Upper lobe of right lung (tissue), 1 donor: ENCODE measurements around the gene ERC2. TPM values are rescaled to one million over a fixed set of nuclear protein-coding genes. Genes with fewer than 3 reads are reported as not detected.

Experiments
- ATAC-seq: fragments of 200-7000 bp; cut with Tn5 transposase; one replicate; pipeline ENCODE4 v1.9.1; 2020; ENCODE audit warnings: mild to moderate bottlenecking, moderate library complexity
- DNase-seq: peaks from one replicate; pipeline ENCODE4 v3.0.0-alpha.2; 2020
- H3K27ac ChIP-seq: fragments of 200-600 bp; one replicate; pipeline ENCODE4 v1.8.0; 2022
- H3K27me3 ChIP-seq: fragments of 200-600 bp; one replicate; pipeline ENCODE4 v1.8.0; 2022; ENCODE audit warnings: mild to moderate bottlenecking
- H3K36me3 ChIP-seq: fragments of 200-600 bp; one replicate; pipeline ENCODE4 v1.8.0; 2022
- H3K4me1 ChIP-seq: fragments of 200-600 bp; one replicate; pipeline ENCODE4 v1.8.0; 2022
- H3K4me3 ChIP-seq: fragments of 200-600 bp; one replicate; pipeline ENCODE4 v1.8.0; 2022; ENCODE audit warnings: mild to moderate bottlenecking
- H3K9me3 ChIP-seq: fragments of 200-600 bp; one replicate; pipeline ENCODE4 v1.8.0; 2022
- intact Hi-C: fragments of 100-400 bp; cut with DNase I; formaldehyde crosslinking; loops from one replicate; pipeline ENCODE4 v1.11.0; 2022
- total RNA-seq: library from RNA; stranded (reverse); fragmentation: NEBNext Ultra II Directional; extraction: Animal tissue kit (Norgen Biotek cat#: 25700); gene quantifications from one replicate; pipeline ENCODE4 v1.2.1, GENCODE V29; 2021
- TF ChIP-seq, protein P1 (sequence below): fragments of 200-600 bp; IDR thresholded peaks from one replicate; pipeline ENCODE4 v1.8.0; 2022; ENCODE audit warnings: antibody characterized with exemption
- donor health status: DM: no; HTN: yes; CAD: no; lungs with severe emphysema.

Gene ERC2
- total RNA-seq, 1 donor from 2014 or later: 1.4 TPM

GRCh38 chr3:55518451-55518850 is 949.8 kb downstream of the ERC2 start:
- H3K27ac ChIP-seq: no peak overlapping the region
- peaks cover 10% of the 10 kb centered on the region for H3K27me3 ChIP-seq
- no peak overlapping the region for H3K4me3 ChIP-seq
- H3K9me3 ChIP-seq: no peaks in the 10 kb centered on the region
- no peaks in the 10 kb centered on the region for H3K4me1 ChIP-seq
- intact Hi-C loops: no loop called here
- TF ChIP-seq, protein P1, sequence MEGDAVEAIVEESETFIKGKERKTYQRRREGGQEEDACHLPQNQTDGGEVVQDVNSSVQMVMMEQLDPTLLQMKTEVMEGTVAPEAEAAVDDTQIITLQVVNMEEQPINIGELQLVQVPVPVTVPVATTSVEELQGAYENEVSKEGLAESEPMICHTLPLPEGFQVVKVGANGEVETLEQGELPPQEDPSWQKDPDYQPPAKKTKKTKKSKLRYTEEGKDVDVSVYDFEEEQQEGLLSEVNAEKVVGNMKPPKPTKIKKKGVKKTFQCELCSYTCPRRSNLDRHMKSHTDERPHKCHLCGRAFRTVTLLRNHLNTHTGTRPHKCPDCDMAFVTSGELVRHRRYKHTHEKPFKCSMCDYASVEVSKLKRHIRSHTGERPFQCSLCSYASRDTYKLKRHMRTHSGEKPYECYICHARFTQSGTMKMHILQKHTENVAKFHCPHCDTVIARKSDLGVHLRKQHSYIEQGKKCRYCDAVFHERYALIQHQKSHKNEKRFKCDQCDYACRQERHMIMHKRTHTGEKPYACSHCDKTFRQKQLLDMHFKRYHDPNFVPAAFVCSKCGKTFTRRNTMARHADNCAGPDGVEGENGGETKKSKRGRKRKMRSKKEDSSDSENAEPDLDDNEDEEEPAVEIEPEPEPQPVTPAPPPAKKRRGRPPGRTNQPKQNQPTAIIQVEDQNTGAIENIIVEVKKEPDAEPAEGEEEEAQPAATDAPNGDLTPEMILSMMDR: no peak
- no peak for ATAC-seq
- no peak for DNase-seq
- H3K36me3 ChIP-seq: no peaks in the 10 kb centered on the region

DNA sequence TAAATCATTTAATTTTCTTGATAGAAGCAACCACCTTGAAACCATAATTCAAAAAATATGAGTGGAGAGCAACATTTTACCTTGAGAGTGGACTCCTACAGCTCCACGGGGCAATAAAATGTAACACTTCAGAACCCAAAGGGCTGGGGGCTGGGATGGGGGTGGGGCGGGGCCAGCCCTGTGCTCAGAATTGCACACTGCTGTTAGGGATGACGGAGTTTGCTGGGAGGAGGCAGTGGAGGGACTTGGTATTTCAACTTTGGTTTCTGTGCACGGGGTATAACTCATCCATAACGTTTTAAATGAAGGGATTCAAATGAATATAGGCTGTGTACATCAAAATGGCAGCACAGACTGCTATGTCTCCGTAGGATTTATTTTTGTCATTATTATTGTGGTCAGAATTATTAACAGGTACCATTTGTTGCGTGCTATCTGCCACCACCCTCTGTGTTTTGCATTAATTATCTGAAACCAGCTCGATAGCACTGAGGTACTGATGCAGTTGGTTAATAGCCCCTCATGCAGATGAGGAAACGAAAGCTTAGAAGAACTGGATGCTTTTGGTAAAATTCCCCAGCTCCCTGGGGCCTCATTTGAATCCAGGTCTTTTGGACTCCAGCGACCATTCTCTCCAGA is 951.8 kb downstream of the ERC2 start:
- intact Hi-C loops: no loop called here

GRCh38 chr3:55515550-55516246 is 952.6 kb downstream of the ERC2 start:
- ATAC-seq: no peak
- TF ChIP-seq, protein P1: no peak

More for the DNA sequence above, 951.8 kb downstream of the ERC2 start:
- no peaks in the 10 kb centered on the region for H3K9me3 ChIP-seq
- H3K36me3 ChIP-seq: no peaks in the 10 kb centered on the region
- DNase-seq (no peak), ATAC-seq (no peak)
- TF ChIP-seq, protein P1: no peak
- no peak overlapping the region for H3K4me3 ChIP-seq
- H3K4me1 ChIP-seq: no peaks in the 10 kb centered on the region
- peaks cover 10% of the 10 kb centered on the region for H3K27me3 ChIP-seq
- no peak overlapping the region for H3K27ac ChIP-seq

DNA sequence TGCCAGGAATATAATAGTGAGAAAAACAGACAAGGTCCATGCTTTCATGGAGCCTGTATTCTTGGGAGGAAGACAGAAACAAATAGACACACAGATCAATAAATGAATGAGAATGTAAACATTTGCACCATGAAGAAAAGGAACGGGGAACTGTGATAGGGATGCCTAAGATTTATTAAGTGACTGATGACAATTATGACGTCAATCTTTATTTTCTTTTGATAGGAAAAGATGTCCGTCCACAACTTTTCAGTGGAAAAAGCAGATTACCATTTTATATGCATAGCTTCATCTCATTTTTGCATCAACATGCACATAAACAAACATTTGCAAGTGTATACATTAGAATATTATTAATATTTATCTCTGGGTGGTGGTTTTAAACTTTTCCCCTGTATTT is 953.3 kb downstream of the ERC2 start:
- Histone ChIP-seq H3K27ac (no peak overlapping the region), H3K27me3 (peaks cover 10% of the 10 kb centered on the region), H3K4me1 (no peaks in the 10 kb centered on the region), H3K4me3 (no peak overlapping the region), H3K9me3 (no peaks in the 10 kb centered on the region), H3K36me3 (no peaks in the 10 kb centered on the region)
- DNase-seq (no peak), ATAC-seq (no peak)
- intact Hi-C loops: no loop called here
- TF ChIP-seq, protein P1: no peak

More at GRCh38 chr3:55515550-55516246, 952.6 kb downstream of the ERC2 start:
- intact Hi-C loops: no loop called here
- H3K4me3 ChIP-seq: no peak overlapping the region
- no peak overlapping the region for H3K27ac ChIP-seq
- DNase-seq: no peak
- no peaks in the 10 kb centered on the region for H3K4me1 ChIP-seq
- peaks cover 10% of the 10 kb centered on the region for H3K27me3 ChIP-seq
- H3K36me3 ChIP-seq: no peaks in the 10 kb centered on the region
- H3K9me3 ChIP-seq: no peaks in the 10 kb centered on the region

GRCh38 chr3:55512571-55513343 is 955.5 kb downstream of the ERC2 start:
- Histone ChIP-seq H3K27me3 (peaks cover 10% of the 10 kb centered on the region), H3K4me1 (no peaks in the 10 kb centered on the region), H3K27ac (no peak overlapping the region), H3K9me3 (no peaks in the 10 kb centered on the region), H3K36me3 (no peaks in the 10 kb centered on the region), H3K4me3 (no peak overlapping the region)
- TF ChIP-seq, protein P1: no peak
- DNase-seq (no peak), ATAC-seq (no peak)
- intact Hi-C loops: no loop called here
